ENCODE measurements around the gene FDCSP.
"Not testable (repeated sequence)": the region's sequence is repeated elsewhere in the genome, so short reads cannot be mapped to it uniquely, and the experiment has no call there.

- TF ChIP-seq CTCF (IDR thresholded peaks at IDR 0.05; ENCODE audit: insufficient read depth, low read depth, low read length); EZH2 (IDR thresholded peaks at IDR 0.05; ENCODE audit: insufficient read depth, low read length): not testable (repeated sequence)
Observed at GRCh38 chr4:70216550-70216949, 9.4 kb upstream of the FDCSP start.
